CD4-positive, alpha-beta T cell treated with Interleukin-1 beta for 1 hour (primary cell): Measurements from ENCODE around the gene PRM2.

Source experiments
- DNase-seq, 2 donors: peaks; one replicate each; pipeline ENCODE4 v3.0.0-alpha.2; 2020 to 2022

Gene PRM2

GRCh38 chr16:11289202-11289601 is 12.9 kb upstream of the PRM2 start:
- no peak for DNase-seq

DNA sequence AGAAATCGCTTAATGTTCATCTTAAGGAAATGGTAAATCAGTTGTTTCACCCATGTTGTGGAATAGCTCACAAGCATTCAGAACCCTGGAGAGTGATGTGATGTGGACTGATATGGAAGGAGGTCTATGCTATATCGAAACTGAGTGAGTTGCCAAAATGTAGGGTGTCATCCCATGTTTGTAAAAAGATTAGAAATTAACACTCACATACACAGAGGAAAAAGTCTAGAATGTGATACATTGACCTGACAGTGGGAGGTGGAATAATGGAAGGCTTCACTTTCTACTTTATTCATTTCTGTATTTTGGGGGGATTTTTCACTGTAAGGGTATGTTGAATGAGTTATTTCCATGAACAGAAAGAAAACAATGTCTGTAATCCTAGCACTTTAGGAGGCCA is 9.6 kb upstream of the PRM2 start:
- DNase-seq = no peak

GRCh38 chr16:11283820-11284248 is 7.6 kb upstream of the PRM2 start:
- DNase-seq = no peak

- DNase-seq = no peak
These were observed 4.6 kb upstream of the PRM2 start, which contains the start of gene PRM1 for GRCh38 chr16:11280616-11281522. Gene PRM1 (minus strand): TSS chr16:11281330. CDS start chr16:11281238, 92 bp downstream.

DNA sequence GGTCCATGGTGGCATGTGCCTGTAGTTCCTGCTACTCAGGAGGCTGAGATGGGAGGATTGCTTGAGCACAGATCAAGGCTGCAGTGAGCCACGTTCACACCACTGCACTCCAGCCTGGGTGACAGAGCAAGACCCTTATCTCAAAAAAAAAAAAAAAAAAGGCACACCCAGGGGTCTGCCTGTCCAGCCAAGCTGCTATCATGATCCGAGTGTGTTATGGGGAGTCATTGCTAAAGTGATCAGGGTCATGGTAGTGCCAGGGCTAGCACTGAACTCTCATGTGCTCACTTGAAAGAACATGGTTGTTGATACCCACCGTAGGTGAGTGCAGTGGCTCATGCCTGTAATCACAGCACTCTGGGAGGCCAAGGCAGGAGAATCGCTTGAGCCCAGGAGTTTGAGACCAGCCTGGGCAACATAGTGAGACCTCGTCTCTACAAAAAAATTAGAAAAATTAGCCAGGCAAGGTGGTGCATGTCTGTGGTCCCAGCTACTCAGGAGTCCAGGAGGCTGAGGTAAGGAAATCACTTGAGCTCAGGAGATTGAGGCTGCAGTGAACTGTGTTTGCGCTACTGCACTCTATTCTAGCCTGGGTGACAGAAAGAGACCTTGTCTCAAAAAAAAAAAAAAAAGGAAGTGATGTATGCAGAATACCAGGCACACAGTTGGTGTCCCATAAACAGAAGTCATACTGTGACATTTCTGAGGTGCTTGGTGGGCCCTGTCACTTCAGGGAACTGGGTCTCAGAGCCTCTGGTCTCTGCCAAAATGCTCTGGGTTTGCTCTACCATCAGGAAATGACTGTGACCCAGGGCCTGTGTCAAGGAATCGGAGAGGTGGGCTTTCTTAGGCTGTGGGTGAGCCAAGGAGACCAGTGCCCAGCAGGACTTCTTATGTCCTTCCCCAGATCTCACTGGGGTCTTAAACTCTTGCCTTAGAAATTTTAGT is 2.7 kb upstream of the PRM2 start:
- no peak for DNase-seq

- DNase-seq = no peak
These were observed 1.5 kb upstream of the PRM2 start for GRCh38 chr16:11277607-11278337.

- DNase-seq = no peak
These were observed 765 bp upstream of the PRM2 start for GRCh38 chr16:11276896-11277593.

GRCh38 chr16:11274964-11275363 is 1.3 kb downstream of the PRM2 start:
- DNase-seq = no peak

- DNase-seq = no peak
These were observed 2.5 kb downstream of the PRM2 start for GRCh38 chr16:11273721-11274324.

DNA sequence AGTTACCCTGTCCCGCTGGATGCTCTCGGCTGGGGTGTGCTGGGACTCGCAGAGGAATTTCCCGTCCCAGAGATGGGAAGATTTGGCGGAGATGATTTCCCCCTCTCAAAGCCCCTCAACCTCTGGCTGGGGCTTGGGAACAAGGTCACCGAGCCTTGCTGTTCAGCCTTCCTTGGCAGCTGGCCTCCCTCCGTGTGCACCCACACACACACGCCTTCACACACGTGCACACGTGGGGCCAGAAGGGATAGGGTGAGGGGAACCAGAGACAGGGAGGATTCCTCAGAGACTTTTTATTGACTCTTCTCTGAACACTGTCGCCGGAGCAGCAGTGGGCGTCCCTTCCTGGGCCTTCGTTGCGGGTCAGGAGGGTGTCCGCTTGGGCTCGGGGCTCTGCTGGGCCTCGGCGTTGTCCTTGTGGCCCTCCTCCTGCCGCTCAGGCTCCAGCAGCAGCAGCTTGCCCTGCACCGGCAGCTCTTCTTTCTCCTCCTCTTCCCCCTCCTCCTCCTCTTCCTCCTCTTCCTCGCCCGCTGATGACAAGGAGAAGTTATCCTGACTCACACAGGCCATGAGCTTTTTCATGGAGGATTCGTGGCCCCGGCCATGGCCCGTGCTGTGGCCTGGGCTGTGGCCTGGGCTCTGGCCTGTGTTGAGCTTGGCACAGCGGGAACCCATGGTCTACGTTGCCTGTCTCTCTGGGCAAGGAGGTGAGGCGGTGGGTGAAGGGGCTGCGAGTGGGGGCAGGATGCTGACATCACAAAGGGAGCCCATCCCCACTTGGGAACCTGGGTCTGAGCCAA is 3.2 kb downstream of the PRM2 start, which contains the start of gene PRM3:
Gene PRM3, minus strand, starts transcription at position 709 of the 800 bp plus-strand sequence. Its CDS starts 34 bp downstream, at position 675.
- no peak for DNase-seq

DNA sequence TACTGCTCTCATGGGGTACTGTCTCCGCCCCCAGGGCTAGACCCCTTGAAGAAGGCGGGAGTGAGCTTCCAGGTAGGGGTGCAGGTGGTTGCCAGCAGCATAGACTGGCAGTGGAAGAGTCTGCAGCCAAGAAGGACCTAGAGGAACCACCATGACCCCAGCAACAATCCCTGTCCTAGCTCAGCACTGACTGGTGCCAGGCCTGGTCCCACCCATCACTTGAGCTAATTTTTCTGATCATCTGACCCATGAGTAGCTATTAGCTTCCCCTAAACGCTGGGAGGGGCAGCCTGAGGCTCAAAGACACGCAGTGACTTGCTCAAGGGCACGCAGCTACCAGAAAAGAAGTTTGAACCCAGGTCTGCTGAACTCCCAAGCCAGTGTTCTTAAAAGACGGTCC is 3.8 kb downstream of the PRM2 start:
- DNase-seq = no peak

DNA sequence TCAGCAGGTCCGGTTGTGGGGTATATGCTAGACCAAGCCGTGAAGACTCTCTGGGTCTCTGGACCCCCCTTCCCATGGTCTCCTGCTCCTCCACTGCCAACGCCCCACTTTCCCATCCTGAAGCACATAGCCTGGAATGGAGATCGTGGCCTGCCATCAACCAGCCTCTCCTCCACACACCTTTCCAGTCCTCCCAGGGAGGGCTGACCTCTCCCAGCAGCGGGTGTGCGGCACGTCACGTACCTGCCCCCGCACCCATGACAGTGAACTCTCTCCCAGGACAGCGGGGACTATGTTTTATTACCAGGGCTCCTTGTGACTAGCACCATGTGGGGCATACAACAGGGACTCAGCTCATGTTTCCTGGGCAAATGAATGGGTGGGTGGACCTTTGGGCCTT is 4.7 kb downstream of the PRM2 start:
- no peak for DNase-seq

DNA sequence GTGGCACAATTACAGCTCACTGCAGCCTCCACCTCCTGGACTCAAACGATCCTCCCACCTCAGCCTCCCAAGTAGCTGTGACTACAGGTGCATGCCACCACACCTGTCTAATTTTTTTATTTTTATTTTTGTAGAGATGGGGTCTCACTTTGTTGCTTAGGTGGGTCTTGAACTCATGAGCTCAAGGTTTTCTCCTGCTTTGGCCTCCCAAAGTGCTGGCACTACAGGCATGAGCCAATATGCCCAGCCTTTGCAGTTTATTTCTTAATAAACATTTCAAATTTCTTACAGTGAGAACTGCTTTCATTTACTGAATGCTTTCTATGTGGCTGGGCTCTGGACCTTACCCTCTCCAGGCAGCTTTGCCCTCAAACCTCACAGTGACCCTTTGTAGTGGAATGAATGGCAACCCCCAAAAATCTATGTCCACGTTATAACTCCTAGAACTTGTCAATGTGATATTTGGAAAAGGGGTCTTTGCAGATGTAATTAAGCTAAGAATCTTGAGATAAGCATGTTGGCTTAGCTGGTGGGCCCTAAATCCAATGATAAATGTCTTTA is 5.6 kb downstream of the PRM2 start:
- no peak for DNase-seq

DNA sequence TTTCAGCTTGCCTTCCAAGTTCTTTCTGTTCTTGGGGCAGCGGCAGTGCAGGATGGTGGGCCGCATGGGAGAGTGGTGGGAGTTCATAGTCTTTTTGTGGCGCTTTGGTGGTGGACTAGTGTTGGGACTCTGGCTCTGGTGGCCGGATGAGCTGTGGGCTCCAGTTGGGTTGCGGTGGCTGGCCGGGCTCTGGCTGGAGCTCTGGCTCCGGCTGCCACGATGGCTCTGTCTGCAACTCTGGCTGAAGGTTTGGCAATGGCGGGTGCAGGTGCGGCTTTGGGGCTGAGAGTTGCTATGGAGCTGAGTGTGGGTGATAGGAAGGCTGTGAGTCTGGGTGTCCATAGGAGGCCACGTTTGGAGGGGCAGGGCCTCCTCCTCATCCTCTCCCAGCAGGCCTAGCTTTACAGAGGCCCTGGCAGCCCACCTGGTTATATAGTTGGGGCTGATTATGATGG is 7.3 kb downstream of the PRM2 start, which contains the start of gene TNP2:
Gene TNP2, minus strand, starts transcription at position 405 of the 455 bp plus-strand sequence. Its CDS starts 63 bp downstream, at position 342.
- no peak for DNase-seq

DNA sequence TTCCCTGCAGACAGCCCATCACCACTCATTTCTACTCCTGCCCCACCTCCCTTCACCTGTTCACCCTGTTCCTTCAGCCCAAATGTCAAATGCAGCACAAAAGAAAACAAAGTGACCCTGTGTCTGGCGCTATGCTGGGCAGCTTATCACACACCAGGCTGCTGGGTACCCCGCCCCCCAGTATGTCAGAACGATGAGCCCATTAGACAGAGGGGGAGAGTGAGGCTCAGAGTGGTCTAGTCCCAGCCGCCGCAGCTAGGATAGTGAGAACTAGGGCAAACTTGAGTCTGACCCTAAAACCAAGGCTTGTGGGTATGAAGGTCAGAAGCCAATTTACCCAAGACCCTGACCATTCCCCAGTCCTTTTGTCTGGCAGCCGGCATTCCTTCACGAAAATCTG is 11.2 kb downstream of the PRM2 start:
- DNase-seq = no peak

- DNase-seq = no peak
These were observed 12.0 kb downstream of the PRM2 start for GRCh38 chr16:11264155-11264832.

GRCh38 chr16:11263737-11264136 is 12.5 kb downstream of the PRM2 start:
- peak; percentile 17 to 39 for DNase-seq

- no peak for DNase-seq
These were observed 13.4 kb downstream of the PRM2 start for GRCh38 chr16:11262915-11263314.

DNA sequence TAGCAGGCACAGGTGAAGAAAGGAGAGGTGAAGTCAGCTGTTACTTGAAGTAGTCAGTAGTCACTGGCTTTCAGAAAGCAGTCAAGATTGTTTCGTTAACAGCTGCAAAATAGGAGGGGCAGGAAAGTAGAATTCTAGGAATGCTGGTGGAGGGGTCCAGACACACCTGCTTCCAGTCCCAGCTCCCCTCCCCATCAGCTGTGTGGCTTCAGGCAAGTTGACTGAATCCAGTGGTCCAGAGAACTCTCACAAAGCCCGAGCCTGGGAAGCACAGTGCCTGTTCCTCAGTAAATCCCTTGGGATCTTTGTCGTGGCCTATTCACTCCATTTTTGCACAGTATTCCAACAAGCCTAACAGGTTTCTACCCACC is 15.7 kb downstream of the PRM2 start:
- no peak for DNase-seq
